Central memory CD8-positive, alpha-beta T cell (primary cell): Measurements from ENCODE around the gene CAB39L.

ENCODE experiments used
- ATAC-seq: fragments of 150-1000 bp; cut with Tn5 transposase; replicated peaks from 2 replicates; pipeline ENCODE4 v1.10.0; 2022; ENCODE audit warnings: mild to moderate bottlenecking, moderate FRiP score, moderate number of reproducible peaks; ENCODE audit not compliant: poor library complexity, severe bottlenecking; ENCODE audit errors: extremely low read depth
- DNase-seq, 2 donors: peaks; one replicate each; pipeline ENCODE4 v3.0.0; 2021; ENCODE audit warnings: low spot score in 2 of 2
- H3K27ac Mint-ChIP-seq: one replicate; pipeline ENCODE4 v1.8.0; 2022; ENCODE audit warnings: low read depth, mild to moderate bottlenecking, moderate library complexity, mixed read lengths
- H3K27me3 Mint-ChIP-seq: one replicate; pipeline ENCODE4 v1.8.0; 2022; ENCODE audit warnings: mixed read lengths
- H3K36me3 Mint-ChIP-seq: one replicate; pipeline ENCODE4 v1.8.0; 2022; ENCODE audit warnings: mild to moderate bottlenecking, moderate library complexity, mixed read lengths; ENCODE audit not compliant: insufficient read depth
- H3K4me1 Mint-ChIP-seq: one replicate; pipeline ENCODE4 v1.8.0; 2022; ENCODE audit warnings: mixed read lengths
- H3K4me3 Mint-ChIP-seq: one replicate; pipeline ENCODE4 v1.8.0; 2022; ENCODE audit warnings: mild to moderate bottlenecking, moderate library complexity, mixed read lengths
- H3K9me3 Mint-ChIP-seq: one replicate; pipeline ENCODE4 v1.8.0; 2022; ENCODE audit warnings: mixed read lengths

Gene CAB39L

GRCh38 chr13:49436890-49437289 is 7.0 kb downstream of the CAB39L start:
- DNase-seq: no peak
- no peak overlapping the region for H3K4me3 Mint-ChIP-seq
- no peak for ATAC-seq
- H3K36me3 Mint-ChIP-seq: peaks cover 4% of the 10 kb centered on the region
- no peak overlapping the region for H3K27ac Mint-ChIP-seq
- H3K9me3 Mint-ChIP-seq: no peaks in the 10 kb centered on the region
- no peaks in the 10 kb centered on the region for H3K4me1 Mint-ChIP-seq
- no peaks in the 10 kb centered on the region for H3K27me3 Mint-ChIP-seq

GRCh38 chr13:49435992-49436391 is 7.9 kb downstream of the CAB39L start:
- Mint-ChIP-seq H3K9me3 (no peaks in the 10 kb centered on the region), H3K4me3 (no peak overlapping the region), H3K27ac (no peak overlapping the region), H3K4me1 (no peaks in the 10 kb centered on the region), H3K36me3 (peaks cover 4% of the 10 kb centered on the region), H3K27me3 (no peaks in the 10 kb centered on the region)
- DNase-seq: no peak
- no peak for ATAC-seq

DNA sequence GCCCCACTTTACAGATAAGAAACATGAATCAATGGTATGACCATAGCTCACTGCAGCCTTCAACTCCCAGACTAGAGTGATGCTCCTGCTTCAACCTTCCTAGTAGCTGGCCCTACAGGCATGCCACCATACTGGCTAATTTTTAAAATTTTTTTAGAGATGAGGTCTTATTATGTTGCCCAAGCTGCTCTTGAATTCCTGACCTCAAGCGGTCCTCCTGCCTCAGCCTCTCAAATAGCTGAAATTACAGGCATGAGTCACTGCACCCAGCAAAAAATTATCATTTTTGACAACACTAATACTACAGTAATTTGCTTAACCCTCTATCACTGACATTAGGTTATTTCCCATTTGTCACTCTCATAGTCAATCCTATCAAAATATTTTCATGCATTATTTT is 14.7 kb downstream of the CAB39L start:
- ATAC-seq: no peak
- H3K4me3 Mint-ChIP-seq: no peak overlapping the region
- H3K36me3 Mint-ChIP-seq: peaks cover 4% of the 10 kb centered on the region
- no peak for DNase-seq
- no peaks in the 10 kb centered on the region for H3K9me3 Mint-ChIP-seq
- no peak overlapping the region for H3K27ac Mint-ChIP-seq
- no peaks in the 10 kb centered on the region for H3K27me3 Mint-ChIP-seq
- no peaks in the 10 kb centered on the region for H3K4me1 Mint-ChIP-seq

- Mint-ChIP-seq H3K4me1 (no peaks in the 10 kb centered on the region), H3K4me3 (no peak overlapping the region), H3K36me3 (peaks cover 1% of the 10 kb centered on the region), H3K9me3 (no peaks in the 10 kb centered on the region), H3K27me3 (no peaks in the 10 kb centered on the region), H3K27ac (peak overlapping the region; percentile 58)
- no peak for ATAC-seq
- no peak for DNase-seq
These were observed 15.7 kb downstream of the CAB39L start for GRCh38 chr13:49428041-49428763.

- DNase-seq (no peak), ATAC-seq (no peak)
- Mint-ChIP-seq H3K9me3 (no peaks in the 10 kb centered on the region), H3K27ac (no peak overlapping the region), H3K4me3 (no peak overlapping the region), H3K36me3 (peaks cover 2% of the 10 kb centered on the region), H3K27me3 (no peaks in the 10 kb centered on the region), H3K4me1 (no peaks in the 10 kb centered on the region)
These were observed 19.8 kb downstream of the CAB39L start for GRCh38 chr13:49424011-49424560.

DNA sequence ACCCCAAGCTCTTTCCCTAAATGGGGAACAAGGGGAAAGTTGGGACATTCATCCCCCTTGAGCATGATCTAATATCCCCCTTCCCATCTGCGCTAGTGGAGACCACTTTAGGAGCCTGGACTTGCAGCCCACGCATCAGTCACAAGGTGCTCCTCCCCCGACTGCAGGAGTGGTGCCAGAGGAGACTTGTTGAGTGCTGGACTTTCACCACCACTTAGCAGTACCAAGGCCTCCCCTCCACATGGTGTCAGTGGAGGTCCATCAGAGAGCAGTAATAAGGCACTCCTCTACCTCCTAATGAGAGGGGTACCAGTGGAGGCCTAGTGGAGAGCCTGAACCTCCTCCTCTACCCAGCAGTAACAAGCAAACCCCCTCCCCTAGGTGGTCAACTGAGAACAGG is 22.5 kb downstream of the CAB39L start:
- ATAC-seq: peak; percentile 62
- no peaks in the 10 kb centered on the region for H3K4me1 Mint-ChIP-seq
- no peak for DNase-seq
- H3K9me3 Mint-ChIP-seq: no peaks in the 10 kb centered on the region
- no peak overlapping the region for H3K27ac Mint-ChIP-seq
- no peaks in the 10 kb centered on the region for H3K27me3 Mint-ChIP-seq
- no peak overlapping the region for H3K4me3 Mint-ChIP-seq
- H3K36me3 Mint-ChIP-seq: peaks cover 2% of the 10 kb centered on the region

DNA sequence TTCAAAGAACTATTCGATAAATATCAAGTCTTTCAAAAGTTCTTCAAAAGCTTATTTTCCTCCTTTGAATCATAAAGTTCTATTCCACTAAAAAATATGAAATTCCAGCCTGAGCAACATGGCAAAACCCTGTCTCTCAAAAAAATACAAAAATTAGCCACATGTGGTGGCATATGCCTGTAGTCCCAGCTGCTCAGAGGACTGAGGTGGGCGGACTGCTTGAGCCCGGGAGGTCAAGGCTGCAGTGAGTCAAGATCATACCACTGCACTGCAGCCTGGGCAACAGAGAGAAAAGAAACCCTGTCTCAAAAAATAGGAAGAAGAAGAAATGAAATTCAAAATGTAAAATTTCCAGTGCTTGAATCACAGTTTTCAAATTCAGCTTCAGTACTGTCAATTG is 24.6 kb downstream of the CAB39L start:
- ATAC-seq: no peak
- Mint-ChIP-seq H3K9me3 (no peaks in the 10 kb centered on the region), H3K4me3 (no peak overlapping the region), H3K36me3 (peaks cover 2% of the 10 kb centered on the region), H3K27me3 (no peaks in the 10 kb centered on the region), H3K4me1 (no peaks in the 10 kb centered on the region), H3K27ac (no peak overlapping the region)
- DNase-seq: no peak

DNA sequence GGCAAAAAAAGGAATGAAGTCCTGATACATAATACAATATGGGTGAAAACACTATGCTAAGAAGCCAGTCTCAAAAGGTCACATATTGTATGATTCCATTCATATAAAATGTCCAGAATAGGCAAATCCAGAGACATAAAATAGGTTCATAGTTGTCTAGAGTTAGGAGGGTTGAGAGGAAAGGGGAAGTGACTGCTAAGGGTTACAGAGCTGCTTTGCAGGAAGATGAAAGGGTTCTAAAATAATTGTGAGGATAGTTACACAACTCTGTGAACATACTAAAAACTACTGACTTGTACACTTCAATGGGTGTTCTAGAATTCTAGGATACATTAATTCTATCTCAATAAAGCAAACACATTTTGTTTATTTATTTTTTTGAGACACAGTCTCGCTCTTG is 25.7 kb downstream of the CAB39L start:
- peaks cover 2% of the 10 kb centered on the region for H3K36me3 Mint-ChIP-seq
- ATAC-seq: no peak
- no peaks in the 10 kb centered on the region for H3K4me1 Mint-ChIP-seq
- H3K4me3 Mint-ChIP-seq: no peak overlapping the region
- no peaks in the 10 kb centered on the region for H3K27me3 Mint-ChIP-seq
- no peak overlapping the region for H3K27ac Mint-ChIP-seq
- DNase-seq: no peak
- H3K9me3 Mint-ChIP-seq: no peaks in the 10 kb centered on the region

DNA sequence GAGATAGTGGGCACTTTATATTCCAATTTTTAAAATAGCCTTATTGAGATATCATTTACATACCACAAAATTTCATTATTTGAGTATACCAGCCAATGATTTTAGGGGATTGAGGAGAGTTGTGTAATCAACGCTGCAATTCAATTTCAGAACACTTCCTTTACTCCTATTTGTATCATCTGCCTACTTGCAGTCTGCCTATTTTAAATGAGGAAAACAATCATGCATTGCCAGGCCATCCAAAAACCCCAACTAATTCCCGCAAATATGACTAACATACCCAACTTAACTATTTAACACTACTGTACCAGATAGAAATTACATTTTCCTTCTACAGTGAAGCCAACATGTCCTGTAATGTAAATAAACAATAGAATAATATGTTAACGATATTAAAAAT is 26.7 kb downstream of the CAB39L start:
- no peaks in the 10 kb centered on the region for H3K9me3 Mint-ChIP-seq
- no peak overlapping the region for H3K27ac Mint-ChIP-seq
- no peak overlapping the region for H3K4me3 Mint-ChIP-seq

GRCh38 chr13:49412749-49413148 is 31.1 kb downstream of the CAB39L start:
- Mint-ChIP-seq H3K27ac (no peak overlapping the region), H3K4me1 (no peaks in the 10 kb centered on the region), H3K4me3 (no peak overlapping the region), H3K9me3 (no peaks in the 10 kb centered on the region), H3K27me3 (no peaks in the 10 kb centered on the region), H3K36me3 (no peaks in the 10 kb centered on the region)
- no peak for ATAC-seq
- DNase-seq: no peak

More for the DNA sequence above, 26.7 kb downstream of the CAB39L start:
- Mint-ChIP-seq H3K36me3 (no peaks in the 10 kb centered on the region), H3K4me1 (no peaks in the 10 kb centered on the region), H3K27me3 (no peaks in the 10 kb centered on the region)
- ATAC-seq (no peak), DNase-seq (no peak)

- Mint-ChIP-seq H3K4me1 (no peaks in the 10 kb centered on the region), H3K27me3 (no peaks in the 10 kb centered on the region), H3K4me3 (no peak overlapping the region), H3K27ac (no peak overlapping the region), H3K36me3 (no peaks in the 10 kb centered on the region), H3K9me3 (no peaks in the 10 kb centered on the region)
- DNase-seq (no peak), ATAC-seq (no peak)
These were observed 32.5 kb downstream of the CAB39L start for GRCh38 chr13:49411353-49411752.

DNA sequence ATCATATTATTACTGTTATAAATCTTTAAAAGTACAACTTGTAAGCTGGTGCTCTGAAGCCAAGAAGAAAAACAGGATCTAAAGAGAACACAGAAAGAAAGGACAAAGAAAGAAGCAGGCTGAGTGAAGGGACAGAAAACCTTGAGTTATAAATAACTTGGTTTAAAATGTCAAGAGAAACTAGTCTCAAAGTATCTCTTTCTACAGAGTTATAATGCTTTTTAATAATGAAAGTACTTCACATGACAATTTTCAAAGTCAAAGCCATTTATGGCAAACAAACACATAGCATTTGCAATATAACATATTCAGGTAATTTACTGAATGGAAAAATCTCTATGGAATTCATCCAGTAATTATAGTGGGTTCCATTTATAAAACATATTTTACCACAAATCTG is 33.4 kb downstream of the CAB39L start:
- DNase-seq: no peak
- no peak overlapping the region for H3K27ac Mint-ChIP-seq
- no peaks in the 10 kb centered on the region for H3K36me3 Mint-ChIP-seq
- H3K9me3 Mint-ChIP-seq: peaks cover 5% of the 10 kb centered on the region
- no peaks in the 10 kb centered on the region for H3K4me1 Mint-ChIP-seq
- no peak for ATAC-seq
- H3K4me3 Mint-ChIP-seq: no peak overlapping the region
- no peaks in the 10 kb centered on the region for H3K27me3 Mint-ChIP-seq

DNA sequence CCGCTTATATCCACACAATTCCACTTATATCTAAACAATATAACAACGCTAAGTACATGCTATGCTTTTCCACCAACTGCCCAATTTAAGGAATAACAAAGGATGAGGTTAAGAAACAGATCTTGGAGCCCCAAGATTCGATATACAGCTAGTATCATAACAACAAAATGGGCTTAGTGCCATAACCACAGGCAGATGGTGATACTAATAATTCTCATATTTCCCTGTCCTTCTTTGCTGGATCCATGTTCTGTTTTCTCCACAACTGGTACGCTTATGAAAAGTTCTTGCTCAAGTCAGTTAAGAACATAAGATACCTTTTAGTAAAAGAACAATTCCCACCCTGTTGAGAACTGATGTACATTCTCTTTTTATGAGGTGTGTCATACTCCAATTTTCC is 33.9 kb downstream of the CAB39L start:
- Mint-ChIP-seq H3K27ac (no peak overlapping the region), H3K4me1 (no peaks in the 10 kb centered on the region), H3K9me3 (peaks cover 9% of the 10 kb centered on the region), H3K4me3 (no peak overlapping the region), H3K36me3 (no peaks in the 10 kb centered on the region), H3K27me3 (no peaks in the 10 kb centered on the region)
- DNase-seq: no peak
- no peak for ATAC-seq
